DMS79 (cell line): ENCODE measurements around the gene BAD.

ENCODE experiments used
- DNase-seq: peaks from one replicate; lab custom pipeline; 2025; lab: John Stamatoyannopoulos, UW

Gene BAD

GRCh38 chr11:64243236-64243854 lies 41.1 kb downstream of the BAD start:
- no peak for DNase-seq

GRCh38 chr11:64241491-64242374 lies 42.7 kb downstream of the BAD start:
- no peak for DNase-seq

GRCh38 chr11:64241241-64241490 lies 43.3 kb downstream of the BAD start:
- DNase-seq: peak; percentile 91

GRCh38 chr11:64240435-64241240 lies 43.8 kb downstream of the BAD start, which contains the start of gene FKBP2:
Gene FKBP2 (plus strand): TSS chr11:64241095. CDS start chr11:64242388, 1,293 bp downstream.
- peak; percentile 89 for DNase-seq

GRCh38 chr11:64239662-64240434 lies 44.6 kb downstream of the BAD start:
- no peak for DNase-seq

- DNase-seq: no peak
Observed at GRCh38 chr11:64238999-64239398, 45.5 kb downstream of the BAD start.

- DNase-seq: no peak
Observed at GRCh38 chr11:64238076-64238475, 46.4 kb downstream of the BAD start.

GRCh38 chr11:64237484-64237951 lies 46.9 kb downstream of the BAD start:
- peak; percentile 90 for DNase-seq

GRCh38 chr11:64235437-64236161 lies 48.9 kb downstream of the BAD start:
- DNase-seq: no peak

GRCh38 chr11:64234647-64235379 lies 49.7 kb downstream of the BAD start:
- no peak for DNase-seq

- DNase-seq: no peak
Observed at GRCh38 chr11:64233913-64234586, 50.4 kb downstream of the BAD start, which contains the start of gene VEGFB. Gene VEGFB (plus strand): TSS chr11:64234584. CDS start chr11:64234834, 250 bp downstream.

- no peak for DNase-seq
Observed at GRCh38 chr11:64232967-64233315, 51.5 kb downstream of the BAD start.

- no peak for DNase-seq
Observed at GRCh38 chr11:64232182-64232966, 52.1 kb downstream of the BAD start.

GRCh38 chr11:64231546-64231945 lies 52.9 kb downstream of the BAD start:
- no peak for DNase-seq

GRCh38 chr11:64230985-64231365 lies 53.5 kb downstream of the BAD start:
- no peak for DNase-seq

- DNase-seq: peak; percentile 94
Observed at GRCh38 chr11:64230171-64230984, 54.1 kb downstream of the BAD start, which contains the start of gene DNAJC4. Gene DNAJC4 (plus strand): TSS chr11:64230548. CDS start chr11:64230855, 307 bp downstream.

- DNase-seq: no peak
Observed at GRCh38 chr11:64229744-64230170, 54.7 kb downstream of the BAD start.
